GM06990 (cell line): ENCODE data around the gene ANKIB1.

Source experiments
- DNase-seq: peaks from one replicate; pipeline ENCODE4 v3.0.0-alpha.2; 2011; ENCODE audit not compliant: insufficient read length; ENCODE audit errors: extremely low read depth
- H3K27me3 ChIP-seq: replicated peaks from 2 replicates; pipeline ENCODE4 v1.6.0; 2011; ENCODE audit warnings: low read length; ENCODE audit not compliant: control insufficient read depth, insufficient read depth
- H3K36me3 ChIP-seq: 2 replicates; pipeline ENCODE4 v1.5.1; 2011; ENCODE audit warnings: low read length; ENCODE audit not compliant: control insufficient read depth, insufficient read depth
- H3K4me3 ChIP-seq: replicated peaks from 2 replicates; pipeline ENCODE4 v1.5.1; 2011; ENCODE audit warnings: low read depth, mild to moderate bottlenecking, control low read depth, low read length
- TF ChIP-seq, protein P1 (sequence below): IDR thresholded peaks from 2 replicates; pipeline ENCODE4 v1.5.1; 2011; ENCODE audit warnings: low read length, control low read depth, mild to moderate bottlenecking, inconsistent platforms; ENCODE audit not compliant: insufficient read depth, poor library complexity, severe bottlenecking

Gene ANKIB1

DNA sequence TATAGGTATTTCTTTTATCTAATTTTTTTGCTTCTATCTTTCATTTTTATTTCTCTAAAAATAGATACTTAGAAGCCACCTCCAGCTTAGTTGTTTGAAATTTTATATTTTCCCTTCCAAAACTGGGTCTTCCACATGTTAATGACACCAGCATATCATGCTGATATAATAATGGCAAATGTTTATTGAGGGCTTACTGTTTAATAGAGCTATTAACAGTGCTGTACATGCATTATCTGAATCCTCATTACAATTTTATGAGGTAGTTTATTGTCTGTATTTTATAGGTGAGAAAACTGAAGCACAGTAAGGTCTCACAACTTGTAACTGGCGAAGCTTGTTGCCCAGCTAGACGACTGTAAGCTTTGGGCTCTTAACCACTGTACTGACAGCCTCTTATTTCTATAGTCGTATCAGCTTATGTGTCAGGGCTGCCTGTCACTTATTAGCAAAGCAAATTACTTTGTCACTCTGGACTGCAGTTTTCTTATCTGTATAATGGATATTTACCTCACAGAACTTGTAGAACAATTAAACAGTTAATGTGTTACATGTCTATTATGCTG lies 51.2 kb downstream of the ANKIB1 start:
- H3K36me3 ChIP-seq = 0 out of 2 replicates have a peak, but pooled peaks cover 1% of the 10 kb centered on the region
- TF ChIP-seq, protein P1, sequence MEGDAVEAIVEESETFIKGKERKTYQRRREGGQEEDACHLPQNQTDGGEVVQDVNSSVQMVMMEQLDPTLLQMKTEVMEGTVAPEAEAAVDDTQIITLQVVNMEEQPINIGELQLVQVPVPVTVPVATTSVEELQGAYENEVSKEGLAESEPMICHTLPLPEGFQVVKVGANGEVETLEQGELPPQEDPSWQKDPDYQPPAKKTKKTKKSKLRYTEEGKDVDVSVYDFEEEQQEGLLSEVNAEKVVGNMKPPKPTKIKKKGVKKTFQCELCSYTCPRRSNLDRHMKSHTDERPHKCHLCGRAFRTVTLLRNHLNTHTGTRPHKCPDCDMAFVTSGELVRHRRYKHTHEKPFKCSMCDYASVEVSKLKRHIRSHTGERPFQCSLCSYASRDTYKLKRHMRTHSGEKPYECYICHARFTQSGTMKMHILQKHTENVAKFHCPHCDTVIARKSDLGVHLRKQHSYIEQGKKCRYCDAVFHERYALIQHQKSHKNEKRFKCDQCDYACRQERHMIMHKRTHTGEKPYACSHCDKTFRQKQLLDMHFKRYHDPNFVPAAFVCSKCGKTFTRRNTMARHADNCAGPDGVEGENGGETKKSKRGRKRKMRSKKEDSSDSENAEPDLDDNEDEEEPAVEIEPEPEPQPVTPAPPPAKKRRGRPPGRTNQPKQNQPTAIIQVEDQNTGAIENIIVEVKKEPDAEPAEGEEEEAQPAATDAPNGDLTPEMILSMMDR = no peak
- no peaks in the 10 kb centered on the region for H3K27me3 ChIP-seq
- no peak for DNase-seq
- no peak overlapping the region for H3K4me3 ChIP-seq

DNA sequence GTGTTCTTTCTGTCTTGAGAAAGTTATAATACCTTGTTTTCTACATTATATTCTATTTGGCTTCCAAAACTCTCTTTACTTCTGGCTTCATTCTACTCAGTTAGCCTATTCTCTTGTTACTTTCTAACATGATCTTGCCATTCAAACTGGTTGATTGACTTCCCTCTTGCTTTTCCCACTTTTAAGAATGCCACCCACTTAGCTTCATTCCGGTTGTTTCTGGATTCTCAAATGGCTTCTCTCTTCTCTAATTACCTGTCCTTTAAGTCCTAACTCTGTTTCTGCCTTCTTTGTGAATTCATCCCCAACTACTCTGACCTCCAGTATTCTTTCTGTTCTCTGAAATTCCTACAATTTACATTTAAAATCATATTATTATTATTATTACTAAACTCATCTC lies 52.0 kb downstream of the ANKIB1 start:
- Histone ChIP-seq H3K27me3 (no peaks in the 10 kb centered on the region), H3K4me3 (no peak overlapping the region), H3K36me3 (0 out of 2 replicates have a peak, but pooled peaks cover 1% of the 10 kb centered on the region)
- no peak for DNase-seq
- TF ChIP-seq, protein P1 = no peak

DNA sequence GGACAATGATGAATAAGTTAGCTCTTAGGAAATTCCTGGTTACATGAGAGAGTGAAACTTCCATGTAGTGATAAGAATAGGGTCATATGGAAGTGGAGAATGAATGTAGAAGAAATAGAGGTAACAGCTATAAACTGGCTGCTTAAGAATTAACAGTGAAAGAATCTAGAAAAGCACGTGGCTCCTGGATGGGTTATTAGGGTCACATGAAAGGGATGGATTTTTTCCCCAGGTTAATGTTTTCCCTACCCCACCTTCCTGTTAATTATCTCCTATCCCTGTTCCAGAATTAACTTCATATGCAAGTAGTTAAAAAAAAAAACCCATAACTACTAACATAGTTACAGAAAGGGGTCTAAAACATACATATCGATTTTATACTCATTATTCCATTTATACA lies 58.0 kb downstream of the ANKIB1 start:
- H3K36me3 ChIP-seq = no peaks in the 10 kb centered on the region; the same call in none of the 2 replicates
- TF ChIP-seq, protein P1 = no peak
- no peak overlapping the region for H3K4me3 ChIP-seq

DNA sequence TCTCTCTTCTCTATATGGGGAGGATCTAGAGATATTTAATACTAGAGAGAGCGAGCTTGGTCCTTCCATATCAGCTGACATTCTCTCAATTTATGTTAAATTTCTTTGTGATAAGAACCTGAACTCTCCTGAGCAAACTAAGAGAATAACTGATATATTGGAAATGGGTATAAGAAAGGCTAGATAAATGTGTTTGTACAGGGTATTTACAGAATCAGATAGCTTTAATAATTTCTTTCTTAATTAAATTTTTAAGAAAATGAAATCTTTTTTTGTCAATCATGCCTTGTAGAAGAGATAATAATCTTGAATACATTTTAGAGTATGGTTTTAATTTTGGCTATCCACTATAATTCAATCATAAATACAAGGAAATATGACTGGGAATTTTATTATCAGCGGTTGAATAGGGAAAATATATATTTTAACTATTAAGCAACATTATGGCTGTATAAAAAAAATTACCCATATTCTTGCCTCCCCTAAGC lies 58.7 kb downstream of the ANKIB1 start:
- DNase-seq = no peak
- Histone ChIP-seq H3K27me3 (no peaks in the 10 kb centered on the region), H3K36me3 (no peaks in the 10 kb centered on the region; the same call in none of the 2 replicates), H3K4me3 (no peak overlapping the region)
- TF ChIP-seq, protein P1 = no peak

More for the DNA sequence above, 58.0 kb downstream of the ANKIB1 start:
- no peak for DNase-seq
- no peaks in the 10 kb centered on the region for H3K27me3 ChIP-seq

DNA sequence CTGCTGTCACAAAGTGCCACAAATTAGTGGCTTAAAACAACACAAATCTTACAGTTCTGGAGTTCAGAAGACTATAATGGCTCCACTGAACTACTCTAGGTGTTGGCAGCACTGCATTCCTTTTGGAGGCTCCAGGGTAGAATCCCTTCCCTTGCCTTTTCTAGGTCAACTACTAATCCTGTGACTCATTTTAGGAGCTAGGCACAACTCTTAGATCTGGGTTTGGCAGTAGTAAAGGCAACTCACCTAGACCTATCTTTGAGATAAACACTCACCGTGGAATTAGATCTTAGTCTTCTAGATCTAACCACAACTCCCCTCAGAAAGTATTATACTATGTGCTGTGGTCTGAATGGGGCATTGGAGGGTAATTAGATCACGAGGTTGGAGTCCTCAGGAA lies 60.4 kb downstream of the ANKIB1 start:
- no peak for DNase-seq
- H3K27me3 ChIP-seq = no peaks in the 10 kb centered on the region
- no peak overlapping the region for H3K4me3 ChIP-seq
- TF ChIP-seq, protein P1 = no peak
- H3K36me3 ChIP-seq = no peaks in the 10 kb centered on the region; the same call in none of the 2 replicates
